Medulla oblongata (tissue), 1 donor: ENCODE data around the gene SUSD6.

Source experiments
- DNase-seq: peaks from one replicate; pipeline ENCODE4 v3.0.0-alpha.2; 2015; ENCODE audit errors: extremely low spot score

The SUSD6 gene

DNA sequence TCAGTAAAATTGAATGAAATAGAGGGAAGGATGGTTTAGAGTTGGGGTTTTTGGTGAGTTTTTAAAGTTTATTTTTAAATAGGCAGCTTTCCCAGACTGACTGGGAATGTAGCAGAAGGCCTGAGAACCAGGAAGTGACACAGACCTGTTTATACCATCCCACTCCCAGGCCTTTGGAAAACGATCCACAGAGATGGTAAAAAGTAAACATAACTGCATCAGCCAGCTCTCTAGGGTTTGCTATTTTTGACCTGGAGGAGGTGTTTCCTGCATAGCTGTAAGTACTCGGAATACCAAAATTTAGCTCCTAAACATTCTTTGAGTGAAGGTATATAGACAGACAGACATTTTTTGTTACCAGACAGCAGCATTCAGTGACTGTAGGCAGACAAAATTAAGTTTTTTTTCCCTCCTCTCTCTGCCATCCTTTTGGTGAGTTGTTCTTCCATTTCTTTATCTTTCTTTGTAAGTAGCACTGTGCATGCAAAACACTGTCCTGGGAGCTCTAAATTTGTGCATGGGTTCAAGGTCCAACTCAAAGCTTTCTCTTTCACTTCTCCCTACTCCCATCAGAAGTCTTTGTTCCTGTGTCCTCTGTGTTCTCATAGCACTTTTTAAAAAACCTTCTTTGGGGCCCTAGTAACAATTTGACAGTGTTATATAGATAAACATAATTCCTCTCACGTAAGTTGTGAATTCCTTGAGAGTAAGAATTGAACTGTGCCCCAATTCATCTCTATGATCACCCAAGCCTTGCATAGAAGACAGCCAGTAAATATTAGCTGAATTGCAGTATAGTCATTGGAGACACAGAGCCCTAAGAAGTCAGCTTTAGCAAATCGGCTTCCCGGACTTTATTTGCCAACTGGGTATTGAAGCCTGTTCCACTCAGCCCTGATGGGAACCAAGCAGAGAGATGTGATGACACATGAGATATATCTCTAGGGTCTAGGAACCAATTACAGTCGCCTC lies 37.4 kb downstream of the SUSD6 start:
- DNase-seq = no peak

- DNase-seq = no peak
These were observed 39.6 kb downstream of the SUSD6 start for GRCh38 chr14:69650948-69651369.

- no peak for DNase-seq
These were observed 40.3 kb downstream of the SUSD6 start for GRCh38 chr14:69651664-69652063.

- peak; percentile 85 for DNase-seq
These were observed 41.7 kb downstream of the SUSD6 start for GRCh38 chr14:69652942-69653684.

- no peak for DNase-seq
These were observed 42.7 kb downstream of the SUSD6 start for GRCh38 chr14:69654116-69654515.

DNA sequence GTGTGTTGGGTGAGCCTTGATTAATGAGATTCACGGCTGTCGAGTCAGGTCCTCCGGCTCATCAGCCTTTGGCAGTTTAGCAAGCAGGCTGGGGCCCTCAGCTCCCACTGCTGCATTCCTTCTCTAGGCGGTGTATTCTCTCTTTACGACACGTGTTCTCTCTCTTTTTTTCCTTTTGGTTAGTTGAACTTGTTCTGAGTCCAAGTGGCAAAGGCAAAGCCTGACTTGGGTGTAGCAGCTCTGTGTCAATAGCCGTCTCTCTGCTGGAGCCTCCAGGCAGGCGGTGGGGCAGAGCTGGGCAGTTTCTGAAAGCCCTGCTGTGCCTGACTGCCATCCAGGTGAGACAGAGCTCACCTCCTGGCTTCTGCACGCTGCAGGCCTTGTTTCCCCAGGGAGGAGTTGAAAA lies 46.6 kb downstream of the SUSD6 start:
- DNase-seq = no peak

- no peak for DNase-seq
These were observed 47.4 kb downstream of the SUSD6 start for GRCh38 chr14:69658664-69659261.

DNA sequence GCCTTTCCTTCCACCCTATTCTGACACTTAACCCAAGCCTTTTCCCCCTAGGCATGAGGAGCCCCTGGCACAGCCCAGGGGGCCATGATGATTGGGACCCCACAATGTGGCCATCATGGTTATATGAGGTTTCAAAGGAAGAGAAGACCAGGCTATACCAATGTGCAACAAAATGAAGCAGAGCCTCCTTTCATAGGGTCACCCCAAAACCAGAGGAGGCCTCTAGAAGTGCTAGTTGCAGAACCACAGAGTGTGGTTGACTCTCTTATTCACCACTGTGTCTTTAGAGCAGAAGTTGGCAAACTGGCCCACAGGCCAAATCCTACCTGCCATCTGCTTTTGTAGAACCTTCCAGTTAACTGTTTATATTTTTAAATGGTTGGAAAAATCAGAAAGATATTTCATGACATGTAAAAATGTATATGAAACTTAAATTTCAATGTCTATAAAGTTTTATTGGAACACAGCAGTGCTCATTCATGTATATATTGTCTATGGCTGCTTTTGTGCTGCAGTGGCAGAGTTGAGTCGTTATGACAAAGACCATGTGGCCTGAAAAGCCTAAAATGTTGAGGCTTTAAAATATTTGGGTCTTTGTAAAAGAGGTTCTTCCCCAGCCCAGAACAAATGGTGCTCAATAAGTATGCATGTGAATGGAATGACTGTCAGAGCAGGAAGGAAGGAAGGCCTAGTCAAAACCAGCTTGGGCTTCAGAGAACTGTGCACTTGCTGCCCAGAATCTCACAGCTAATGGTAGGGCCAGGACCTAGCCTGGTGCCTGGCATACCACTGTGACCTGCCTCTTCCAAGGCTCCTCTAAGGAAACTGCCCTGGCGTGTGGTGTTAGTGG lies 49.2 kb downstream of the SUSD6 start:
- no peak for DNase-seq

DNA sequence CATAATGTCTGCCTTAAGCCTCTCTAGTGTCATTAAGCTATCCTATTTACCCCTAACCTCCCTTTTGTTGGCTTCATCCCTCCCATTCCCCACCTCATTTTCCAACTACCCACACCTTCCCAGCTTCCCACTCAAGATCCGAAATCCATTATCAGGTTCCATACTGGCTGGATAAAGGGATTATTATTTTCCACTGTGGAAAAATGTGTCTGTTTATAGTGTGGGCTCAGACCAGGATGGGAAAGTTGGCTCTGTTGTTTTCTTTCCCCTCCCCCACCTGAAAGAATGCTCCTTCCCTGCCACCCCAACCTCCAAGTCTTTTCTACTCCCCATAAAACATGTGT lies 49.8 kb downstream of the SUSD6 start:
- DNase-seq = no peak

DNA sequence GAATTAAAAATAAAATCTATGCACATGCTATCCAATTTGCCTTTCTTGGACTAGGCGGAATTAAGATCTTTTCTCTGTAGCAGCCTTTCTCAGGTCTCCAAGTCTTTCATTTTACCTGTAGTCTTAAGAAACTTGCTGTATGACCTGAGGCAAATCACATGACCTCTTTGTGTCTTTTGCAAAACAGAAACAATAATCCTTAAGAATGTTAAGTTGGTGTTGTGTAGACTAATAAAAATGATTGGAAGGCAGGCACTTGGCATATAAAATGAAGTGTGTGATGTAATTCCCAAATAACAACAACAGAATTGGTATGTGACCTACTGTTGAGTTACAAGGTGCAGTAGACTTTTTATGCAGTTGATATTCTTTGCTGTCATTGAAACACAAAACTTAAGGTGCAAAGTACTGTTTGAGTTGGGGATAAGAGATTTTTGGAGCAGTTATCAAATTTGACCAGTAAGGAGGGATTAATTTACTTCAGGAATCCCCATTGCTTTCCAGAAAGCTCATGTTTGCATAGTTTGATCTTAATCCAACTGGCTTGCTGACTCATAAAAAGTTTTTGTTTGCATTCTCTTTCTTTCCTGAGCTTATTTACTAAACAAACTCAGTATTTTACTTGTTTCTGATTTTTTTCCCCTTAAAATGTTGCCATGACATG lies 51.4 kb downstream of the SUSD6 start:
- DNase-seq = no peak

DNA sequence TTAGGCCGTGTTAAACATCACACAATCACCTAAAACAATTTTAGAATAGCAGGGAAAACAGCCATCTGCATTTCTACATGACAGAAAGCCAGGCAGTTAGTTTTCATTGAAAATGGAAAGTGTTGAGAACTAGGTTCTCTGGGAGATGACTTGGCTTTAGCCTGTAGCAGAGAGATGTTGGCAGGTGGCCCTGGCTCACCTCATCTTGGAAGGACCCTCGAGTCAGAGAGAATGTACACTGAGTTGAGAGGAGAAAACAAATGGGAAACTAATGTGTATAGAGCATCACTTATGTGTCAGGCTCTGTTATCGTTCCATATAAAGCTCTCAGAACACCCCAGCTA lies 51.9 kb downstream of the SUSD6 start:
- DNase-seq = no peak

GRCh38 chr14:69664265-69664664 lies 52.9 kb downstream of the SUSD6 start:
- no peak for DNase-seq

- DNase-seq = no peak
These were observed 53.6 kb downstream of the SUSD6 start for GRCh38 chr14:69664865-69665526.

DNA sequence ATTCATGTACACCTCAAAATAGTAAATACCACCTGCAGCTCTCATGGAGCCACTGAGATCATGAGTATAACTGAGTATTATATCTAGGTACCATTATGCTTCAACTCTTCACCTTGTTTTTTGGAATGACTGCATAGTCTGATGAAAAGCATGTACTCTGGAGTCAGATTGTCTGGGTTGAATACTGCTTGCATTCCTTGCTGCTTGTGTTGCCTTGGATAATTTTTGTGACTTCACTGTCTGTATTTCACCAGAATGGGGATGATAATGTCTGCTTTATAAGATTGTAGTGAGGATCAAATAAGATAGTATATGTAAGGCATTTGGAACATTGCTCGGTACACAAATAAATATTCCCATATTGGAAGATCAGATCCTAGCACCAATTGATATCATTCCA lies 54.2 kb downstream of the SUSD6 start:
- DNase-seq = no peak

DNA sequence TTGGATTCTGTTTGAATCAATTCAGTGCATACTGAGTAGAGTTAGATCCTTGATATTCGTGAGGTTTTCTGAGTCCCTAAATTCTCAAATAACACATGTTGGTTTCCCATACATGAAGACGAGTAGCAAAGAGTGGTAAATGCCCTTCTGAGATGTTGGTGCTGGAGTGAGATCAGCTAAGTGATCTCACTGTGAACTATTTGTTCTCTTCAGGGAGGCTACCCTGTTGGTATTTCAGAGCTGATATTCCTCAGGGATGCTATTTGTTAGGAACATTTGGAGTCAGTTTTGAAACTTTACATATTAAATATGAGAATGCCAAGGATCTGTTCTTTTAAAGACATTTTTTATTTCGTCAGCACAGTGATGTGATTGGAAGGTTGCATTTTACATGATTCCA lies 54.7 kb downstream of the SUSD6 start:
- DNase-seq = no peak

DNA sequence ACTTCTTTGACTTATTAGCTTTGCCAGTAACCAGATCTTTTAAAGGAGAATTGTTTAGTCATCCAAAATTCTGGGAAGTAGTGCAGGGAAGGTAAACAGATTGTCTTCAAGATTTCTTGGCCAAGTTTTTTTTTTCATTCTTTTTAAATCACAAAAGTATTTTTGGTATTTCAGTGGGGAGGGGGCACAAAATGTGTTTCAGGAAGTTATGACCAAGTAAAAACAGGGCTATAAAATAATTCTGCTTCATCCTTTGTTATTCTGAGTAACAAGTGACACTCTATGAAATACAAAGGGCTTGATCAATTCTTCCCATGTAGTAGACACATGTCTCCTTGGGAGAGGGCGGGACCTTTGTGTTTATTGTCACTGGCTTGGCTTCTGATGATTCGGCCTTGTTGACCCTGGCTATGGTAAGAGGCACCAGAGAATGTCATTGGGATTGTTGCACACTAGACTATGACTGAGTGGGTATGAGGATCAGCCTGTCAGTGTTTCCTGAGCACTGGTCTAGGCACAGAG lies 55.4 kb downstream of the SUSD6 start:
- DNase-seq = no peak

DNA sequence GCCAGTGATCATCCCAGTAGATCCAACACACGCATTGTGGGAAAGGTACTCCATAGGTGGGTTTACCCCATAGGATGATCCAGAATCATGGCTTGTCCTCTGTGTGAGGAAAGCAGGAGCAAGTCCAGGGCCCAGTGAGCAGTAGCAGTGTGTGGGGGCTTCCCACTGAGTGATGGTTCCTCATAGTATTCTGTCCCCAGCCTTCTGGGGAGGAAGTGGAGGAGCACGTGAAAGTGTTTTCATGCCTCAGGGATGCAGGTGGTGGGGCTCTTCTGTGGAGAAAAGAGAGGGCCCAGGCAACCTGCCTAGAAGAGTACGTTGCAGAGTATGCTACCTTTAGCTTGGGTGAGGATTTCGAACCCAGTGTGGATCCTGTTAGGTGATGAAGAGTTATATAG lies 56.5 kb downstream of the SUSD6 start:
- DNase-seq = no peak

DNA sequence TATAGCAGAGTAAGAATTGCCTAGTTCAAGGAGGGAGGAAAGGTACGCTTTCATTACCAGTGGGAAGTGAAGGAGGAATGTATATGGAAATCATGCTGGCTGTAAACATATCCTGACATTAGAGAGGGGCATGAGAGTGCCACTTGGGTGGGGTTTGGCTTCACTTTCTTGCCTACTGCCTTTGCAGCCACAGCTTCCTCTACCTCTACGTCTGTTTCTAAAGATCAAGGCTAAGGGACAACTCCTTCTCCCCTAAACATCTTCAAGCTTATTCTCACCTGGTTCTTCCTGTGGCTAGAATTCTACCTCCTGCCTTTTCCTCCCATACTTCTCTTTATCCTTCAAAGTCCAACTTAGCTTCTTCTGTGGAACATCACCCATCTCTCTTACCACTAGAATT lies 58.0 kb downstream of the SUSD6 start:
- no peak for DNase-seq

DNA sequence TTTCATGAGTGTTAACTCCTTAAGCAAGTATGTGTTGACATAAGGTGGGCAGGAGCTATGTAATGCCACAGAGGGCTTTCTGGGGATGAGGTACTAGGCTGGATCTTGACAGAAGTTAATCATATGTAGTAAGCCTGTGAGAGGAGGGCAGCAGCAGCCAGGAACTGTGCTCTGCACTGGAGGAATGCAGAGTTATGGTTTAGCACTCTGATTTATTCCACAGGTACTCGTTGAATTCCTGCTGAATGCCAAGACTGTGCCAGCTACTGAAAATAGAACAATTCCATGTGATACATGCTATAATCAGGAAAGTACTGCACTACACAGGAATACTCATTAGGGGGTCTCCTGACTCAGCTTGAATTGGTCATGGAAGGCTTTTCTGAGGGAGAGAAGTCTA lies 58.7 kb downstream of the SUSD6 start:
- no peak for DNase-seq

GRCh38 chr14:69671365-69672030 lies 60.1 kb downstream of the SUSD6 start:
- DNase-seq = no peak
